ENCODE results near the gene KCTD1.

GRCh38 chr18:26568513-26568912 is 20.2 kb upstream of the KCTD1 start:
- TF ChIP-seq CTCF (conservative IDR thresholded peaks at IDR 0.05; ENCODE audit: low read length), result no peak
- TF ChIP-seq EZH2phosphoT487 (IDR thresholded peaks at IDR 0.05; ENCODE audit: borderline replicate concordance, low read depth, low read length), result no peak

Data from OCI-LY7 (cell line).